ENCODE results near the gene YY1.

The YY1 gene

GRCh38 chr14:100240668-100241032 lies 1.7 kb downstream of the YY1 start:
- FAIRE-seq (no peak), DNase-seq (ENCODE audit: insufficient read length, low spot score) (no peak)

GRCh38 chr14:100241279-100241678 lies 2.3 kb downstream of the YY1 start:
- FAIRE-seq (peak; percentile 78), DNase-seq (ENCODE audit: insufficient read length, low spot score) (no peak)

GRCh38 chr14:100243020-100243419 lies 4.1 kb downstream of the YY1 start:
- peak; percentile 44 for FAIRE-seq
- DNase-seq (ENCODE audit: insufficient read length, low spot score), result no peak

- DNase-seq (ENCODE audit: insufficient read length, low spot score) (no peak), FAIRE-seq (peak; percentile 78)
Observed at GRCh38 chr14:100246809-100247428, 8.0 kb downstream of the YY1 start.

GRCh38 chr14:100250732-100251465 lies 12.0 kb downstream of the YY1 start:
- FAIRE-seq (no peak), DNase-seq (ENCODE audit: insufficient read length, low spot score) (no peak)

GRCh38 chr14:100252684-100253083 lies 13.7 kb downstream of the YY1 start:
- DNase-seq (ENCODE audit: insufficient read length, low spot score) (no peak), FAIRE-seq (no peak)

GRCh38 chr14:100256339-100256895 lies 17.5 kb downstream of the YY1 start:
- DNase-seq (ENCODE audit: insufficient read length, low spot score), result no peak
- peak; percentile 86 for FAIRE-seq

GRCh38 chr14:100261621-100262020 lies 22.7 kb downstream of the YY1 start:
- FAIRE-seq (no peak), DNase-seq (ENCODE audit: insufficient read length, low spot score) (no peak)

- no peak for FAIRE-seq
Observed at GRCh38 chr14:100262545-100262944, 23.6 kb downstream of the YY1 start.

GRCh38 chr14:100263141-100263540 lies 24.2 kb downstream of the YY1 start:
- FAIRE-seq, result no peak
- no peak for DNase-seq (ENCODE audit: insufficient read length, low spot score)

More at GRCh38 chr14:100262545-100262944, 23.6 kb downstream of the YY1 start:
- DNase-seq (ENCODE audit: insufficient read length, low spot score), result no peak

- FAIRE-seq (no peak), DNase-seq (ENCODE audit: insufficient read length, low spot score) (no peak)
Observed at GRCh38 chr14:100267990-100268389, 29.0 kb downstream of the YY1 start.

- DNase-seq (ENCODE audit: insufficient read length, low spot score) (no peak), FAIRE-seq (no peak)
Observed at GRCh38 chr14:100268591-100269207, 29.8 kb downstream of the YY1 start.

GRCh38 chr14:100271247-100271939 lies 32.4 kb downstream of the YY1 start:
- DNase-seq (ENCODE audit: insufficient read length, low spot score) (no peak), FAIRE-seq (no peak)

GRCh38 chr14:100274250-100274649 lies 35.3 kb downstream of the YY1 start:
- FAIRE-seq (no peak), DNase-seq (ENCODE audit: insufficient read length, low spot score) (no peak)

GRCh38 chr14:100275214-100275613 lies 36.3 kb downstream of the YY1 start:
- no peak for DNase-seq (ENCODE audit: insufficient read length, low spot score)
- FAIRE-seq, result no peak

GRCh38 chr14:100278702-100279101 lies 39.8 kb downstream of the YY1 start:
- FAIRE-seq (no peak), DNase-seq (ENCODE audit: insufficient read length, low spot score) (no peak)

- DNase-seq (ENCODE audit: insufficient read length, low spot score) (no peak), FAIRE-seq (no peak)
Observed at GRCh38 chr14:100279133-100279532, 40.2 kb downstream of the YY1 start.

- DNase-seq (ENCODE audit: insufficient read length, low spot score) (no peak), FAIRE-seq (no peak)
Observed at GRCh38 chr14:100279563-100279962, 40.6 kb downstream of the YY1 start.

- no peak for DNase-seq (ENCODE audit: insufficient read length, low spot score)
- no peak for FAIRE-seq
Observed at GRCh38 chr14:100281286-100282082, 42.5 kb downstream of the YY1 start.

- DNase-seq (ENCODE audit: insufficient read length, low spot score) (no peak), FAIRE-seq (no peak)
Observed at GRCh38 chr14:100282083-100282350, 43.1 kb downstream of the YY1 start.

Measured in GM19239 (cell line).